ENCODE results near the gene SEMA4G.

GRCh38 chr10:100972904-100973535 lies 3.7 kb downstream of the SEMA4G start:
- TF ChIP-seq CTCF (IDR thresholded peaks at IDR 0.05): no peak
- TF ChIP-seq POLR2A (IDR thresholded peaks at IDR 0.05): no peak

All from lower leg skin (tissue), 3 donors.